K562 (cell line): ENCODE results near the gene GRB10. TPM values are rescaled to one million over a fixed set of nuclear protein-coding genes. Genes with fewer than 3 reads are reported as not detected.

Experiments used
- ATAC-seq: fragments of 200-7000 bp; cut with Tn5 transposase; 3 replicates; pipeline ENCODE4 v1.9.1; 2020; ENCODE audit warnings: moderate library complexity
- BruUV-seq: library from RNA; stranded (reverse); fragments of 400-500 nt; replicated peaks from 2 replicates; lab custom pipeline; 2021; lab: Mats Ljungman, UMichigan
- CTCF ChIA-PET: fragments of 300-600 bp; formaldehyde crosslinking; extraction: SDS; loops from one replicate; lab custom pipeline; 2021; ENCODE audit warnings: low intra/inter-chr PET ratio; lab: Yijun Ruan, JAX
- POLR2A ChIA-PET: fragments of 300-600, 350-650 bp; sonication (Branson Sonifier 250); formaldehyde crosslinking; extraction: SDS; loops from one replicate; lab custom pipeline; 2021; ENCODE audit warnings: antibody characterized with exemption, inconsistent platforms; lab: Yijun Ruan, JAX
- DNase-seq, 4 experiments: peaks; one replicate each; pipeline versions ENCODE4 v3.0.0 to v3.0.0-alpha.2; 2011 to 2018; ENCODE audit warnings: low spot score in 3 of 4, mixed read lengths in 3 of 4; ENCODE audit errors: extremely low read depth in 1 of 4
- FAIRE-seq: peaks from 2 replicates; lab custom pipeline; 2011; peaks lifted over from hg19 to GRCh38; lab: Jason Lieb, UNC
- H2AFZ ChIP-seq: 2 replicates; pipeline ENCODE4 v1.6.0; 2011; ENCODE audit warnings: low read depth, low read length, control low read depth, inconsistent platforms
- H3K27ac ChIP-seq: fragments of 200-600 bp; 3 replicates; pipeline ENCODE4 v1.8.0; 2011; ENCODE audit warnings: low read depth, mild to moderate bottlenecking, control low read depth, inconsistent platforms, low read length, moderate library complexity, mixed read lengths; ENCODE audit errors: extremely low read depth
- H3K27me3 ChIP-seq, 2 experiments: fragments of 300-600 bp in 1 of 2; 2 replicates in 1 of 2; 3 replicates in 1 of 2; pipeline versions ENCODE4 v1.6.0 to v1.8.0; 2011; ENCODE audit warnings: inconsistent platforms in 2 of 2, low read length in 2 of 2, mild to moderate bottlenecking in 1 of 2, mixed read lengths in 1 of 2, moderate library complexity in 1 of 2; ENCODE audit not compliant: control insufficient read depth in 2 of 2, insufficient read depth in 2 of 2
- H3K36me3 ChIP-seq: fragments of 300-600 bp; 3 replicates; pipeline ENCODE4 v1.8.0; 2011; ENCODE audit warnings: mild to moderate bottlenecking, low read length, inconsistent platforms; ENCODE audit not compliant: control insufficient read depth, insufficient read depth
- H3K4me1 ChIP-seq, 2 experiments: fragments of 200-600 bp in 1 of 2; replicated peaks in 1 of 2; 2 replicates in 1 of 2; 3 replicates in 1 of 2; pipeline versions ENCODE4 v1.5.1 to v1.8.0; 2011; ENCODE audit warnings: inconsistent platforms in 2 of 2, low read length in 2 of 2, mild to moderate bottlenecking in 1 of 2, mixed read lengths in 1 of 2, moderate library complexity in 1 of 2; ENCODE audit not compliant: control insufficient read depth in 2 of 2, insufficient read depth in 2 of 2
- H3K4me2 ChIP-seq: 2 replicates; pipeline ENCODE4 v1.6.1; 2011; ENCODE audit warnings: low read length, control low read depth, inconsistent platforms, mixed read lengths; ENCODE audit not compliant: insufficient read depth
- H3K4me3 ChIP-seq: fragments of 200-600 bp; sonication (generic), shearing (Covaris generic); 2 replicates; pipeline ENCODE4 v1.5.1; 2016; ENCODE audit warnings: control low read depth, inconsistent platforms
- H3K79me2 ChIP-seq: fragments of 200-600 bp; 3 replicates; pipeline ENCODE4 v1.8.0; 2011; ENCODE audit warnings: low read length, inconsistent platforms; ENCODE audit not compliant: control insufficient read depth, insufficient read depth
- H3K9ac ChIP-seq, 2 experiments: 2 replicates each; pipeline versions ENCODE4 v1.6.0 to v1.6.1; 2011; ENCODE audit warnings: low read depth in 2 of 2, low read length in 2 of 2, control low read depth in 1 of 2, inconsistent platforms in 1 of 2, mild to moderate bottlenecking in 1 of 2, mixed read lengths in 1 of 2; ENCODE audit not compliant: insufficient read depth in 1 of 2
- H3K9me1 ChIP-seq: one replicate; pipeline ENCODE4 v1.6.0; 2011; ENCODE audit warnings: inconsistent platforms, mild to moderate bottlenecking, low read length, moderate library complexity; ENCODE audit not compliant: control insufficient read depth, insufficient read depth
- H3K9me3 ChIP-seq: replicated peaks from 2 replicates; pipeline ENCODE4 v1.5.1; 2011; ENCODE audit warnings: low read depth, low read length, inconsistent platforms; ENCODE audit not compliant: control insufficient read depth, insufficient read depth
- H4K20me1 ChIP-seq: replicated peaks from 2 replicates; pipeline ENCODE4 v1.6.1; 2011; ENCODE audit warnings: low read length, inconsistent platforms, mixed read lengths; ENCODE audit not compliant: control insufficient read depth, insufficient read depth
- NFIC ChIP-seq: fragments of 450-650 bp; IDR thresholded peaks from 2 replicates; pipeline ENCODE4 v1.6.1; 2017; ENCODE audit warnings: mild to moderate bottlenecking, inconsistent platforms
- ZNF75A ChIP-seq: fragments of 450-650 bp; formaldehyde crosslinking; IDR thresholded peaks from 2 replicates; pipeline ENCODE4 v1.4.0; 2020; ENCODE audit warnings: mild to moderate bottlenecking
- WGBS: fragments of 100-300 bp; shearing (Covaris generic); methylation state at CpG from one replicate; pipeline ENCODE4 v1.1.6; 2016; ENCODE audit warnings: low coverage, mixed read lengths; ENCODE audit not compliant: insufficient coverage; ENCODE audit errors: missing lambda C conversion rate; 5-methylcytosine and 5-hydroxymethylcytosine counted together
- in situ Hi-C: fragments of 300-500 bp; cut with MboI; formaldehyde crosslinking; loops from 4 replicates; pipeline ENCODE4 v1.15.0; 2018; ENCODE audit warnings: inconsistent platforms, mixed read lengths
- intact Hi-C: fragments of 100-400 bp; cut with micrococcal nuclease; formaldehyde crosslinking; loops from 2 replicates; pipeline ENCODE4 v1.14.2; 2022
- polyA plus RNA-seq, 8 experiments: library from polyadenylated mRNA; depleted of rRNA in 4 of 8; stranded (reverse) in 5 of 8; unstranded in 3 of 8; fragments of >200 nt; fragmentation: Nextera tagmentation in 2 of 8; fragmentation: Illumina TruSeq in 1 of 8; extraction: Ambion mirVana in 2 of 8; extraction: Trizol in 1 of 8; gene quantifications; 2 replicates each; pipeline versions ENCODE4 v1.2.1 to v1.2.3, GENCODE V29; 2011 to 2014; ENCODE audit warnings: inconsistent platforms in 1 of 8, missing spikeins in 1 of 8
- total RNA-seq, 7 experiments: library from RNA; depleted of rRNA in 6 of 7; stranded (reverse); fragments of >200 nt in 6 of 7; fragmentation: Illumina TruSeq in 2 of 7; extraction: Trizol in 2 of 7; gene quantifications; 2 replicates each; pipeline versions ENCODE4 v1.2.1 to v1.2.3, GENCODE V29; 2011 to 2021; ENCODE audit warnings: low replicate concordance in 1 of 7

Gene GRB10
- total and polyA plus RNA-seq, 9 of the 15 experiments (the other 6 are each of a cell fraction or from before 2014, with no cell fraction given), result 8.9 to 88.5 (median 40.7) TPM

- Histone ChIP-seq H3K9me1 (no peaks in the 10 kb centered on the region), H3K4me2 (no peak overlapping the region), H4K20me1 (peaks cover 8% of the 10 kb centered on the region; the same call in 1 of the 2 replicates), H3K9me3 (no peaks in the 10 kb centered on the region), H3K36me3 (no peaks in the 10 kb centered on the region), H3K4me3 (no peak overlapping the region), H3K9ac (no peak overlapping the region), H3K79me2 (no peaks in the 10 kb centered on the region), H3K27ac (no peak overlapping the region), H3K27me3 (peaks cover 0 to 23% of the 10 kb centered on the region in 2 experiments; a peak in 3 of 5 replicates), H3K4me1 (peaks cover 0 to 4% of the 10 kb centered on the region in 2 experiments; a peak in 2 of 5 replicates), H2AFZ (no peak overlapping the region)
- BruUV-seq, result no TSS peak
- CTCF ChIA-PET, result no interaction called here
- intact Hi-C loops, result loop anchor here (5.0 kb wide), 1 partner anchor 338 kb away; no protein-coding TSS in a partner anchor
- no peak for TF ChIP-seq ZNF75A (CRISPR knock-in tag)
- TF ChIP-seq NFIC, result 0 out of 2 replicates have a peak, but pooled peaks have one; percentile 8
- 3% methylated on average over 5 of the region's 5 CpGs for WGBS
- FAIRE-seq, result no peak
- no peak for ATAC-seq
- DNase-seq, result peak in 1 of 4 experiments; percentile 4
- in situ Hi-C loops, result no loop called here
- POLR2A ChIA-PET, result interaction anchor here (0.7 to 0.8 kb wide), 2 partner anchors 15 to 24 kb away, joined by 3 to 4 read pairs; no protein-coding TSS in a partner anchor
Observed at GRCh38 chr7:50805447-50806125, 22.9 kb upstream of the GRB10 start.
